ENCODE measurements around the gene TARBP1. TPM values are rescaled to one million over a fixed set of nuclear protein-coding genes. Genes with fewer than 3 reads are reported as not detected.

TARBP1 gene
- total RNA-seq, 1 donor from 2014 or later: 24.6 TPM

- intact Hi-C loops (cut with DNase I): no loop called here
- Histone ChIP-seq H3K27me3 (ENCODE audit: low read depth) (no peaks in the 10 kb centered on the region), H3K4me1 (peaks cover 5% of the 10 kb centered on the region), H3K4me3 (no peak overlapping the region), H3K27ac (no peak overlapping the region), H3K9me3 (no peaks in the 10 kb centered on the region), H3K36me3 (peaks cover 24% of the 10 kb centered on the region)
- ATAC-seq (peak in 1 of 2 donors; percentile 59), DNase-seq (no peak)
- TF ChIP-seq CTCF (IDR thresholded peaks at IDR 0.05): no peak
Measured at GRCh38 chr1:234396092-234396491, 82.9 kb downstream of the TARBP1 start.

- Histone ChIP-seq H3K27ac (no peak overlapping the region), H3K27me3 (ENCODE audit: low read depth) (no peaks in the 10 kb centered on the region), H3K36me3 (peaks cover 28% of the 10 kb centered on the region), H3K9me3 (no peaks in the 10 kb centered on the region), H3K4me1 (peaks cover 4% of the 10 kb centered on the region), H3K4me3 (no peak overlapping the region)
- peak in 1 of 2 donors; percentile 53 for ATAC-seq
- no peak for DNase-seq
- intact Hi-C loops (cut with DNase I): no loop called here
- no peak for TF ChIP-seq CTCF (IDR thresholded peaks at IDR 0.05)
Measured at GRCh38 chr1:234395297-234395696, 83.7 kb downstream of the TARBP1 start.

GRCh38 chr1:234393190-234393589 is 85.8 kb downstream of the TARBP1 start:
- Histone ChIP-seq H3K4me1 (no peaks in the 10 kb centered on the region), H3K27me3 (ENCODE audit: low read depth) (no peaks in the 10 kb centered on the region), H3K27ac (no peak overlapping the region), H3K36me3 (peaks cover 28% of the 10 kb centered on the region), H3K9me3 (no peaks in the 10 kb centered on the region), H3K4me3 (no peak overlapping the region)
- intact Hi-C loops (cut with DNase I): no loop called here
- ATAC-seq: no peak
- no peak for TF ChIP-seq CTCF (IDR thresholded peaks at IDR 0.05)
- DNase-seq: no peak

- no peak for TF ChIP-seq CTCF (IDR thresholded peaks at IDR 0.05)
- no peaks in the 10 kb centered on the region for H3K4me1 ChIP-seq
- no peaks in the 10 kb centered on the region for H3K27me3 ChIP-seq (ENCODE audit: low read depth)
- intact Hi-C loops (cut with DNase I): no loop called here
- H3K27ac ChIP-seq: no peak overlapping the region
- ATAC-seq: no peak
- no peak for DNase-seq
- no peaks in the 10 kb centered on the region for H3K9me3 ChIP-seq
- H3K36me3 ChIP-seq: peaks cover 37% of the 10 kb centered on the region
- no peak overlapping the region for H3K4me3 ChIP-seq
Measured at GRCh38 chr1:234388094-234388493, 90.9 kb downstream of the TARBP1 start.

GRCh38 chr1:234386122-234386521 is 92.9 kb downstream of the TARBP1 start:
- no peak for ATAC-seq
- H3K9me3 ChIP-seq: no peaks in the 10 kb centered on the region
- no peak for DNase-seq
- H3K4me3 ChIP-seq: no peak overlapping the region
- H3K27ac ChIP-seq: no peak overlapping the region
- TF ChIP-seq CTCF (IDR thresholded peaks at IDR 0.05): no peak
- peaks cover 29% of the 10 kb centered on the region for H3K36me3 ChIP-seq
- no peaks in the 10 kb centered on the region for H3K27me3 ChIP-seq (ENCODE audit: low read depth)
- intact Hi-C loops (cut with DNase I): no loop called here
- H3K4me1 ChIP-seq: no peaks in the 10 kb centered on the region

Measured in lower lobe of right lung (tissue), 2 donors.